ENCODE results near the gene ZNF787.

DNA sequence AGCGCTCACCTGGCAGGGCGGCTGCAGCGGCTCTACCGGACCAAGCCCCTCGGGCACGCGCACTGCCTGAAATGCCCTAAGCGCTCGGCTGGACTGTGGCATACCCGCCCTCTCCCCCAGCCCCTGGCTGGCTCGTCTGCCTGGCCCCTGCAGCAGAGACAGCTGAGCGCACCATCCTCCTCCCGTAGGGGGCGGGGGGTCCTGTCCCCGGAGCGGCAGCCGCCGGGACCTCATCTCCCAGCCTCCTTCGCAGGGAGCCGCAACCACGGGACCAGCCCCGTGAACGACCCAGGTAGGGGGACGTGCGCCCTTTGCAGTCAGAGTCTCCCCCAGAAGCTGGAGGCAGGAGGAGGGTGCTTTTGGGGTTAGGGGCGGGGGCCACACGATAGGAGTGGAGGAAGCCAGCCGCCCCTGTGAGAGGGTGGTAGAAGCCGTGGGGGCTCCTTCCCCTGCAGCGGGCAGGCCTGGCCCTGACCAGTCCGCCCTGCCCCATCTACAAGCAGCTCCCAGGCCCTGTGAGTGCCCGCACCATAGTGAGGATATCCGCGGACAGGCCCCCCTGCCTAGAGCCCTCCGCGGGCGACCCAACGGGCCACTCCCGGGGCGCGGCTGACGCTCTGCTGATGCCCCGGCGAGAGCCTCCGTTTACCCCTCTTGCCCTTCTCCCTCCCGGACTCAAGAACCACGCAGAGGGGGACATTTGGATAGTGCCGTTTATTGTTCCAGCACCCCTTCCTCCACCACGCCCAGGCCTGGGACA is 34.2 kb downstream of the ZNF787 start:
- TF ChIP-seq, protein P1, sequence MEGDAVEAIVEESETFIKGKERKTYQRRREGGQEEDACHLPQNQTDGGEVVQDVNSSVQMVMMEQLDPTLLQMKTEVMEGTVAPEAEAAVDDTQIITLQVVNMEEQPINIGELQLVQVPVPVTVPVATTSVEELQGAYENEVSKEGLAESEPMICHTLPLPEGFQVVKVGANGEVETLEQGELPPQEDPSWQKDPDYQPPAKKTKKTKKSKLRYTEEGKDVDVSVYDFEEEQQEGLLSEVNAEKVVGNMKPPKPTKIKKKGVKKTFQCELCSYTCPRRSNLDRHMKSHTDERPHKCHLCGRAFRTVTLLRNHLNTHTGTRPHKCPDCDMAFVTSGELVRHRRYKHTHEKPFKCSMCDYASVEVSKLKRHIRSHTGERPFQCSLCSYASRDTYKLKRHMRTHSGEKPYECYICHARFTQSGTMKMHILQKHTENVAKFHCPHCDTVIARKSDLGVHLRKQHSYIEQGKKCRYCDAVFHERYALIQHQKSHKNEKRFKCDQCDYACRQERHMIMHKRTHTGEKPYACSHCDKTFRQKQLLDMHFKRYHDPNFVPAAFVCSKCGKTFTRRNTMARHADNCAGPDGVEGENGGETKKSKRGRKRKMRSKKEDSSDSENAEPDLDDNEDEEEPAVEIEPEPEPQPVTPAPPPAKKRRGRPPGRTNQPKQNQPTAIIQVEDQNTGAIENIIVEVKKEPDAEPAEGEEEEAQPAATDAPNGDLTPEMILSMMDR (IDR thresholded peaks at IDR 0.05; ENCODE audit: insufficient read depth, low read length), result no peak
- TF ChIP-seq POLR2AphosphoS5 (IDR thresholded peaks at IDR 0.05; ENCODE audit: low read depth), result no peak
- TF ChIP-seq, protein P2, sequence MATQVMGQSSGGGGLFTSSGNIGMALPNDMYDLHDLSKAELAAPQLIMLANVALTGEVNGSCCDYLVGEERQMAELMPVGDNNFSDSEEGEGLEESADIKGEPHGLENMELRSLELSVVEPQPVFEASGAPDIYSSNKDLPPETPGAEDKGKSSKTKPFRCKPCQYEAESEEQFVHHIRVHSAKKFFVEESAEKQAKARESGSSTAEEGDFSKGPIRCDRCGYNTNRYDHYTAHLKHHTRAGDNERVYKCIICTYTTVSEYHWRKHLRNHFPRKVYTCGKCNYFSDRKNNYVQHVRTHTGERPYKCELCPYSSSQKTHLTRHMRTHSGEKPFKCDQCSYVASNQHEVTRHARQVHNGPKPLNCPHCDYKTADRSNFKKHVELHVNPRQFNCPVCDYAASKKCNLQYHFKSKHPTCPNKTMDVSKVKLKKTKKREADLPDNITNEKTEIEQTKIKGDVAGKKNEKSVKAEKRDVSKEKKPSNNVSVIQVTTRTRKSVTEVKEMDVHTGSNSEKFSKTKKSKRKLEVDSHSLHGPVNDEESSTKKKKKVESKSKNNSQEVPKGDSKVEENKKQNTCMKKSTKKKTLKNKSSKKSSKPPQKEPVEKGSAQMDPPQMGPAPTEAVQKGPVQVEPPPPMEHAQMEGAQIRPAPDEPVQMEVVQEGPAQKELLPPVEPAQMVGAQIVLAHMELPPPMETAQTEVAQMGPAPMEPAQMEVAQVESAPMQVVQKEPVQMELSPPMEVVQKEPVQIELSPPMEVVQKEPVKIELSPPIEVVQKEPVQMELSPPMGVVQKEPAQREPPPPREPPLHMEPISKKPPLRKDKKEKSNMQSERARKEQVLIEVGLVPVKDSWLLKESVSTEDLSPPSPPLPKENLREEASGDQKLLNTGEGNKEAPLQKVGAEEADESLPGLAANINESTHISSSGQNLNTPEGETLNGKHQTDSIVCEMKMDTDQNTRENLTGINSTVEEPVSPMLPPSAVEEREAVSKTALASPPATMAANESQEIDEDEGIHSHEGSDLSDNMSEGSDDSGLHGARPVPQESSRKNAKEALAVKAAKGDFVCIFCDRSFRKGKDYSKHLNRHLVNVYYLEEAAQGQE (IDR thresholded peaks at IDR 0.05; ENCODE audit: insufficient replicate concordance, low read depth), result no peak
- TF ChIP-seq SPI1 (IDR thresholded peaks at IDR 0.05; ENCODE audit: borderline replicate concordance, low read depth), result no peak
